AG04450 (cell line): ENCODE data around the gene ADAM15. TPM values are rescaled to one million over a fixed set of nuclear protein-coding genes. Genes with fewer than 3 reads are reported as not detected.
A peak's percentile ranks its signal among the peaks of the same experiment; 100 is the strongest.

Experiments
- CTCF ChIA-PET: fragments of 300-600, 350-600 bp; formaldehyde crosslinking; extraction: SDS; loops from one replicate; lab custom pipeline; 2022; ENCODE audit warnings: antibody characterized with exemption, inconsistent platforms; lab: Charles Lee
- POLR2A ChIA-PET: fragments of 350-600 bp; formaldehyde crosslinking; extraction: SDS; loops from one replicate; lab custom pipeline; 2021; ENCODE audit warnings: antibody characterized with exemption, inconsistent platforms; lab: Yijun Ruan, JAX
- DNase-seq: peaks from one replicate; pipeline ENCODE4 v3.0.0-alpha.2; 2011; ENCODE audit warnings: low read depth, low spot score
- H3K27ac ChIP-seq: one replicate; pipeline ENCODE4 v1.5.1; 2012; ENCODE audit warnings: low read depth, low read length, control low read depth
- H3K27me3 ChIP-seq: one replicate; pipeline ENCODE4 v1.6.0; 2012; ENCODE audit warnings: low read length; ENCODE audit not compliant: control insufficient read depth, insufficient read depth
- H3K4me3 ChIP-seq: 2 replicates; pipeline ENCODE4 v1.5.1; 2011; ENCODE audit warnings: mild to moderate bottlenecking, low read depth, low read length, control low read depth
- H3K9me3 ChIP-seq: 2 replicates; pipeline ENCODE4 v1.5.1; 2012; ENCODE audit warnings: low read length; ENCODE audit not compliant: control insufficient read depth, insufficient read depth
- CTCF ChIP-seq: IDR thresholded peaks from 2 replicates; pipeline ENCODE4 v1.5.1; 2011; ENCODE audit warnings: low read depth, low read length, control low read depth, inconsistent platforms
- polyA plus RNA-seq: library from polyadenylated mRNA; depleted of rRNA; stranded (reverse); fragments of >200 nt; gene quantifications from 2 replicates; pipeline ENCODE4 v1.2.3, GENCODE V29; 2011

Gene ADAM15
- polyA plus RNA-seq, 1 experiment = 25.9 TPM

- H3K4me3 ChIP-seq = peak overlapping the region; percentile 86
- no peak for TF ChIP-seq CTCF
- peaks cover 38% of the 10 kb centered on the region for H3K27me3 ChIP-seq
- H3K27ac ChIP-seq = no peak overlapping the region
- H3K9me3 ChIP-seq = no peaks in the 10 kb centered on the region; the same call in 1 of the 2 replicates
- CTCF ChIA-PET = interaction anchor here (0.6 to 4.1 kb wide), 44 partner anchors 10 to 605 kb away, joined by 3 to 31 read pairs (median 6); partner anchors contain the start of genes ADAM15, EFNA4, KRTCAP2 and LENEP
- POLR2A ChIA-PET = interaction anchor here (0.5 to 1.2 kb wide), 2 partner anchors 112 to 125 kb away, joined by 3 to 10 read pairs; no protein-coding TSS in a partner anchor
- no peak for DNase-seq
These were observed 34.5 kb downstream of the ADAM15 start for GRCh38 chr1:155085504-155086127.

GRCh38 chr1:155086128-155086741 lies 35.1 kb downstream of the ADAM15 start:
- Histone ChIP-seq H3K4me3 (no peak overlapping the region), H3K27me3 (peaks cover 32% of the 10 kb centered on the region), H3K27ac (no peak overlapping the region), H3K9me3 (no peaks in the 10 kb centered on the region)
- no peak for DNase-seq
- ChIA-PET POLR2A (interaction anchor here (0.5 kb wide), 1 partner anchor 113 kb away, joined by 10 read pairs; no protein-coding TSS in a partner anchor), CTCF (interaction anchor here (0.7 to 4.1 kb wide), 22 partner anchors 9 to 606 kb away, joined by 3 to 30 read pairs (median 7); partner anchors contain the start of genes ADAM15, KRTCAP2 and LENEP)
- TF ChIP-seq CTCF = peak; percentile 81

- Histone ChIP-seq H3K9me3 (no peaks in the 10 kb centered on the region), H3K27me3 (peaks cover 25% of the 10 kb centered on the region), H3K27ac (no peak overlapping the region), H3K4me3 (no peak overlapping the region)
- DNase-seq = no peak
- ChIA-PET CTCF (interaction anchor here (0.9 to 4.1 kb wide), 6 partner anchors 9 to 86 kb away, joined by 3 to 30 read pairs (median 22); partner anchors contain the start of gene KRTCAP2), POLR2A (no interaction called here)
- TF ChIP-seq CTCF = peak; percentile 21; the same call in 1 of the 2 replicates
These were observed 35.9 kb downstream of the ADAM15 start for GRCh38 chr1:155086856-155087535.

GRCh38 chr1:155091071-155092051 lies 40.2 kb downstream of the ADAM15 start:
- peak; percentile 93 for TF ChIP-seq CTCF
- ChIA-PET CTCF (interaction anchor here (0.5 to 6.8 kb wide), 36 partner anchors 9 to 472 kb away, joined by 3 to 317 read pairs (median 5); partner anchors contain the start of genes ADAM15, EFNA3, KRTCAP2 and SLC50A1), POLR2A (interaction anchor here (0.6 to 1.6 kb wide), 3 partner anchors 44 to 82 kb away, joined by 3 to 9 read pairs (median 7); partner anchors contain the start of gene KRTCAP2)
- DNase-seq = no peak
- H3K27me3 ChIP-seq = peaks cover 19% of the 10 kb centered on the region
- no peak overlapping the region for H3K4me3 ChIP-seq
- no peaks in the 10 kb centered on the region for H3K9me3 ChIP-seq
- H3K27ac ChIP-seq = no peak overlapping the region
